Psoas muscle (tissue), 8 donors: Measurements from ENCODE around the gene DNAH1. TPM values are rescaled to one million over a fixed set of nuclear protein-coding genes. Genes with fewer than 3 reads are reported as not detected.

ENCODE experiments used
- ATAC-seq, 4 donors: fragments of 200-7000 bp; cut with Tn5 transposase; one replicate each; pipeline ENCODE4 v1.9.1; 2020; ENCODE audit warnings: moderate library complexity in 3 of 4, mild to moderate bottlenecking in 2 of 4
- DNase-seq, 2 donors: peaks; one replicate each; pipeline ENCODE4 v3.0.0-alpha.2; 2020
- H3K27ac ChIP-seq: fragments of 200-600 bp; one replicate; pipeline ENCODE4 v1.8.0; 2022
- H3K27me3 ChIP-seq, 3 donors: fragments of 200-600 bp in 1 of 3; one replicate each; pipeline versions ENCODE4 v1.6.1 to v1.8.0; 2013 to 2022; ENCODE audit warnings: low read length in 2 of 3, mild to moderate bottlenecking in 2 of 3, moderate library complexity in 1 of 3; ENCODE audit not compliant: insufficient read depth in 3 of 3
- H3K36me3 ChIP-seq, 2 donors: fragments of 200-600 bp in 1 of 2; one replicate each; pipeline versions ENCODE4 v1.6.1 to v1.8.0; 2013 to 2022; ENCODE audit warnings: low read depth in 1 of 2, mild to moderate bottlenecking in 1 of 2, moderate library complexity in 1 of 2; ENCODE audit not compliant: insufficient read depth in 1 of 2
- H3K4me1 ChIP-seq: fragments of 200-600 bp; one replicate; pipeline ENCODE4 v1.8.0; 2022
- H3K4me3 ChIP-seq: fragments of 200-600 bp; one replicate; pipeline ENCODE4 v1.8.0; 2022; ENCODE audit warnings: mild to moderate bottlenecking
- H3K9me3 ChIP-seq: fragments of 200-600 bp; one replicate; pipeline ENCODE4 v1.8.0; 2022
- WGBS, 3 donors: extraction: QIAGEN DNeasy Blood & Tissue Kit; methylation state at CpG; one replicate each; pipeline versions ENCODE4 v1.1.6 to v1.1.7; 2013; 5-methylcytosine and 5-hydroxymethylcytosine counted together
- intact Hi-C, 2 donors: fragments of 100-400 bp; cut with DNase I; formaldehyde crosslinking; loops; one replicate each; pipeline versions ENCODE4 v1.11.0 to v1.14.2; 2022
- polyA plus RNA-seq, 3 donors: library from polyadenylated mRNA; stranded (reverse); fragments of 200-250 nt; gene quantifications; one replicate each; pipeline ENCODE4 v1.2.3, GENCODE V29; 2013
- total RNA-seq, 4 donors: library from RNA; stranded (reverse); fragmentation: NEBNext Ultra II Directional in 2 of 4; extraction: Animal tissue kit (Norgen Biotek cat#: 25700) in 2 of 4; gene quantifications; one replicate each; pipeline versions ENCODE4 v1.2.1 to v1.2.4, GENCODE V29; 2021 to 2023
- TF ChIP-seq, protein P1 (sequence below): fragments of 200-600 bp; IDR thresholded peaks from one replicate; pipeline ENCODE4 v1.8.0; 2022; ENCODE audit warnings: antibody characterized with exemption
- donor health status: healthy with polysubstance abuse.
- donor health status: DM: no; HTN: no; CAD: no; lungs with moderate emphysema.
- donor health status: Bipolar disorder and iron deficiency.
- donor health status: healthy.
- donor health status: DM: yes; HTN: yes; CAD: no.
- donor health status: DM: no; HTN: no; CAD: no.
- donor health status: DM: no; HTN: no; CAD: no.
- donor health status: DM: yes; HTN: yes; CAD: no.

The DNAH1 gene
- total and polyA plus RNA-seq, 7 donors = 0.77 to 4.1 (median 2.4) TPM

DNA sequence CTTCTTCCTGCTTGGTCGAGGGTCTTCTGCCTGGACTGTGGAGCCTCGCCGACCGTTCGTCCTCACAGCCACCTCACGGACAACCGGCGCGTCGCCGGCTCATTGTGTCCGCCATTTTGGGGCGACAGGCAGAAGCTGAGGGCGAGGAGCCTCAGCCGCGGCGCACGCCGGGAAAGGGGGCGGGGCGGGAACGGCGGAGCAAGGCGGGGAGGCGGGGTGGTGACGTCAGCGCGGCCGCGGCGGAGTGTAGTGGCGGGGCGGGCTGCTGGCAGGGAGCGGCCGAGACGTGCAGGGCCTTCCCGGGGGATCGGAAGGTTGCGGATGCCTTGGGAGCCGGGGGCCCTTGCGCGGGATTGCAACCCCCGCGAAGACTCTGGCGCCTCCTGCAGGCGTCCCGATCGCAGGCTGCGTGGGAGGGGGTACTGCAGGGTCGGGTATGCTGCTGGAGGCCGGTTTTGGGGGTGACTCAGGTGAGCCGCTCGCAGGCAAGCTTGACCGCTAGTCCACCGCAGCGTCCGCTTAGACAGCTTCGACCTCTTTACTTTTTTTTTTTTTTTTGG is 37.5 kb upstream of the DNAH1 start, which contains the start of gene WDR82:
TSS of gene WDR82 (minus strand) at position 140 of the 560 bp plus-strand sequence. CDS start 288 bp downstream, outside the sequence.
- no peaks in the 10 kb centered on the region for H3K9me3 ChIP-seq
- no peaks in the 10 kb centered on the region for H3K27me3 ChIP-seq
- peak within 1 kb of the TSS; percentile 77 for H3K4me3 ChIP-seq
- TF ChIP-seq, protein P1, sequence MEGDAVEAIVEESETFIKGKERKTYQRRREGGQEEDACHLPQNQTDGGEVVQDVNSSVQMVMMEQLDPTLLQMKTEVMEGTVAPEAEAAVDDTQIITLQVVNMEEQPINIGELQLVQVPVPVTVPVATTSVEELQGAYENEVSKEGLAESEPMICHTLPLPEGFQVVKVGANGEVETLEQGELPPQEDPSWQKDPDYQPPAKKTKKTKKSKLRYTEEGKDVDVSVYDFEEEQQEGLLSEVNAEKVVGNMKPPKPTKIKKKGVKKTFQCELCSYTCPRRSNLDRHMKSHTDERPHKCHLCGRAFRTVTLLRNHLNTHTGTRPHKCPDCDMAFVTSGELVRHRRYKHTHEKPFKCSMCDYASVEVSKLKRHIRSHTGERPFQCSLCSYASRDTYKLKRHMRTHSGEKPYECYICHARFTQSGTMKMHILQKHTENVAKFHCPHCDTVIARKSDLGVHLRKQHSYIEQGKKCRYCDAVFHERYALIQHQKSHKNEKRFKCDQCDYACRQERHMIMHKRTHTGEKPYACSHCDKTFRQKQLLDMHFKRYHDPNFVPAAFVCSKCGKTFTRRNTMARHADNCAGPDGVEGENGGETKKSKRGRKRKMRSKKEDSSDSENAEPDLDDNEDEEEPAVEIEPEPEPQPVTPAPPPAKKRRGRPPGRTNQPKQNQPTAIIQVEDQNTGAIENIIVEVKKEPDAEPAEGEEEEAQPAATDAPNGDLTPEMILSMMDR = peak; percentile 52
- intact Hi-C loops = loop anchor here (1.0 to 5.0 kb wide), 2 partner anchors 9 to 41 kb away; partner anchors contain the start of genes GLYCTK (in 1 of the 2) and TWF2 (in 1 of the 2)
- 0 to 1% (median 1%) methylated on average over 29 to 58 of the region's 58 CpGs for WGBS, 3 donors
- DNase-seq = peak; percentile 98 to 99
- ATAC-seq = peak; percentile 93 to 95 (median 94)
- peaks cover 2 to 17% of the 10 kb centered on the region in 2 donors for H3K36me3 ChIP-seq
- H3K27ac ChIP-seq = peak within 1 kb of the TSS; percentile 93
- H3K4me1 ChIP-seq = peaks cover 50% of the 10 kb centered on the region

DNA sequence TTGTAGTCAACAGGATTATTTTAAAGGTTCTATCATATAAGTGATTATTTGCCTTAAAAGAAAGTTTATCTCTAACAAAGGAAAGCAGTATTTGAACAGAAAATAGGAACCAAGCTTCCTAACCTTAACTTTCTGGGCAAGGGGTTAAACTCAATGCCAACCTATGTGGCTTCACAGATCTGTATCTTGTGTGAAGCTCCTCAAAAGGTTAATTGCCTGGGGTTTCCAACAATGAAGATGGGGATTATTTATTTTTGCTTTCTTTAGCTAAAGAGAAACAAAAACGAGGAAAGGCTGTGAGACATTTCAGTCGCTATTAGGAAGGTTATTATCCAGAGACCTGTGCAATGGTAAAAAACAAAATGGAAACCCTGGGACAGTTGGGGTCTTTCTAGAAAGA is 36.5 kb upstream of the DNAH1 start:
- intact Hi-C loops = loop anchor here in 1 of 2 donors (5.0 kb wide), 1 partner anchor 42 kb away; the partner anchor contains the start of gene TWF2
- peaks cover 43% of the 10 kb centered on the region for H3K4me1 ChIP-seq
- peak overlapping the region; percentile 93 for H3K27ac ChIP-seq
- TF ChIP-seq, protein P1 = no peak
- 29 to 44% (median 37%) methylated on average over 2 of the region's 2 CpGs for WGBS, 3 donors
- DNase-seq = no peak
- peaks cover 2 to 17% of the 10 kb centered on the region in 2 donors for H3K36me3 ChIP-seq
- no peaks in the 10 kb centered on the region for H3K27me3 ChIP-seq
- H3K4me3 ChIP-seq = peak overlapping the region; percentile 77
- no peaks in the 10 kb centered on the region for H3K9me3 ChIP-seq
- no peak for ATAC-seq

DNA sequence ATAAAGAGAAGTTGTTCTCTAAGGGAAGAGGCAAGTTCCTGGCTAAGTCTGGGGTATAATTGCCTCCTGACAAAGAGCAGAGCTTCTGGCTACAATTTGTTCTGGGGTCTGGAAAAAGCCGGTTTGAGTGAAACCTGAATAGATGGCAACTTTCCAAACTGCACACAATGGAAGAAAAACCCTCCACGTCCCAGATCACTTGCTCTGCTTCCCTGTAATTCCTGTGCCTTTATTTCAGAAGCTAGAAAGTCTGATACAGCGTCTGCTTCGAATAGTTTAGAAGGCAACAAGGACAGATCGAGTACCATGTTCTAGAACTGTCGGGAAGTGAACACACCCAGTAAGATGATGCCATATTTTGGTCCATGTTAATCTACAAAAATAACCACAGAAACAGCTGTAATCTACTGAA is 36.1 kb upstream of the DNAH1 start:
- ATAC-seq (peak in 1 of 4 donors; percentile 16), DNase-seq (no peak)
- no peaks in the 10 kb centered on the region for H3K27me3 ChIP-seq
- H3K4me1 ChIP-seq = peaks cover 40% of the 10 kb centered on the region
- H3K36me3 ChIP-seq = peaks cover 2 to 16% of the 10 kb centered on the region in 2 donors
- no peaks in the 10 kb centered on the region for H3K9me3 ChIP-seq
- 3 to 17% (median 10%) methylated on average over 6 of the region's 6 CpGs for WGBS, 3 donors
- peak overlapping the region; percentile 77 for H3K4me3 ChIP-seq
- H3K27ac ChIP-seq = peak overlapping the region; percentile 93
- intact Hi-C loops = no loop called here
- TF ChIP-seq, protein P1 = no peak

DNA sequence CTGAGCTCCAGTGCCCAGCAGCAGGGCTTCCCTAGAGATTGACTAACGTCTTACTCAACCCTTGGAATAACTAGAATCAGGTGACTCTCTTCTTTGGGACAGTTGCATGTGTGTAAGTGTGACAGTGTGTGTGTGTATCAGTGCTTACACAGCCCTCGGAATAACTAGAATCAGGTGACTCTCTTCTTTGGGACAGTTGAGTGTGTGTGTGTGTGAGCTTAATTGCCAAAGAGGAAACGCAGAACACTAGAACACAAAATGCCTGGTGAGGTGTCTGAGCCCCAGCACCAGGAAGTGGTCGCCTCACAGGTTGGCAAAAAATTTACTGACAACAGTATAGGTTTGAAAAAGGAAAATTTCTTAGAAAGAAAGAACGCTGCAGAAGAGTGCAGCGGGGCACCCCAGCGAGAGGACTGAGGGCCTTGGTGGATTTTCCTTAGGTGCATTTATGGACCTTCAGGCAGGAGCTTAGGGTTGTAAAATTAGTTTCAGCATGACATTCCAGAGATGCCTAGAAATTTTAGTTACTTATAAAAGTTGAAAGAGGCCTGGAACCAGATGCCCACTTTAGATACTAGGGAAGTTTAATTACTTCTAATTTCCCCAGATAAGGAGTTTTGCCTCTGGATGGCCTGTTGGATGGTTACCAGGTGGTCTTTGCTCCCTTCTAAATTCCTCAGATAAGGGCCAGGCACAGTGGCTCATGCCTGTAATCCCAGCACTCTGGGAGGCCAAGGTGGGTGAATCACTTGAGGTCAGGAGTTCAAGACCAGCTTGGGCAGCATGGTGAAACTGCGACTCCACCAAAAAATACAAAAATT is 33.9 kb upstream of the DNAH1 start:
- Histone ChIP-seq H3K27ac (no peak overlapping the region), H3K4me3 (no peak overlapping the region), H3K9me3 (no peaks in the 10 kb centered on the region), H3K4me1 (peaks cover 24% of the 10 kb centered on the region), H3K36me3 (peaks cover 0 to 16% of the 10 kb centered on the region in 2 donors), H3K27me3 (no peaks in the 10 kb centered on the region)
- intact Hi-C loops = no loop called here
- ATAC-seq (no peak), DNase-seq (no peak)
- 74 to 78% (median 77%) methylated on average over 8 of the region's 8 CpGs for WGBS, 3 donors
- TF ChIP-seq, protein P1 = no peak
